HepG2 (cell line): ENCODE measurements around the gene CD7. TPM values are rescaled to one million over a fixed set of nuclear protein-coding genes. Genes with fewer than 3 reads are reported as not detected.

Source experiments
- GTF2F1 ChIP-seq: fragments of 150-350 bp; IDR thresholded peaks from 2 replicates; pipeline ENCODE4 v1.6.1; 2014; ENCODE audit warnings: low read length
- SP4 ChIP-seq: sonication (generic); formaldehyde crosslinking; IDR thresholded peaks from 2 replicates; pipeline ENCODE4 v1.8.1; 2023; ENCODE audit warnings: mild to moderate bottlenecking, missing genetic modification reagents
- ZNF124 ChIP-seq: sonication (generic); formaldehyde crosslinking; IDR thresholded peaks from 2 replicates; pipeline ENCODE4 v1.4.0; 2020; ENCODE audit warnings: missing genetic modification reagents
- ZNF3 ChIP-seq: IDR thresholded peaks from 2 replicates; pipeline ENCODE4 v1.7.0; 2017; ENCODE audit warnings: inconsistent platforms
- ZNF780A ChIP-seq: sonication (generic); formaldehyde crosslinking; IDR thresholded peaks from 2 replicates; pipeline ENCODE4 v1.8.0; 2022; ENCODE audit warnings: mild to moderate bottlenecking, missing genetic modification reagents, moderate library complexity
- ZNF816 ChIP-seq: sonication (generic); formaldehyde crosslinking; IDR thresholded peaks from 2 replicates; pipeline ENCODE4 v1.8.0; 2022; ENCODE audit warnings: missing genetic modification reagents, mild to moderate bottlenecking, borderline replicate concordance
- polyA plus RNA-seq, 8 experiments: library from polyadenylated mRNA; depleted of rRNA in 3 of 8; stranded (reverse) in 7 of 8; unstranded in 1 of 8; fragments of >200 nt; fragmentation: Illumina TruSeq in 4 of 8; extraction: Trizol in 4 of 8; gene quantifications; 2 replicates each; pipeline versions ENCODE4 v1.2.1 to v1.2.3, GENCODE V29; 2011 to 2016; ENCODE audit warnings: low read depth in 4 of 8, missing spikeins in 1 of 8, mixed read lengths in 1 of 8; ENCODE audit not compliant: insufficient read depth in 1 of 8
- total RNA-seq, 5 experiments: library from RNA; depleted of rRNA; stranded (reverse); fragments of >200 nt; fragmentation: Illumina TruSeq; extraction: Trizol; gene quantifications; 2 replicates each; pipeline ENCODE4 v1.2.3, GENCODE V29; 2016; ENCODE audit warnings: low read depth in 1 of 5
- TF ChIP-seq, protein P1 (sequence below): sonication (generic); formaldehyde crosslinking; IDR thresholded peaks from 2 replicates; pipeline ENCODE4 v1.4.0; 2020; ENCODE audit warnings: missing genetic modification reagents
- TF ChIP-seq, protein P2 (sequence below): sonication (generic); formaldehyde crosslinking; conservative IDR thresholded peaks from 2 replicates; pipeline ENCODE4 v1.5.0; 2020; ENCODE audit warnings: missing genetic modification reagents
- TF ChIP-seq, protein P3 (sequence below): sonication (generic); formaldehyde crosslinking; IDR thresholded peaks from 2 replicates; pipeline ENCODE4 v1.4.0; 2020; ENCODE audit warnings: missing genetic modification reagents
- TF ChIP-seq, protein P4 (sequence below): IDR thresholded peaks from 2 replicates; pipeline ENCODE4 v1.6.1; 2018; ENCODE audit warnings: missing genetic modification reagents
- TF ChIP-seq, protein P5 (sequence below): sonication (generic); formaldehyde crosslinking; IDR thresholded peaks from 2 replicates; pipeline ENCODE4 v1.8.0; 2022; ENCODE audit warnings: missing genetic modification reagents, mild to moderate bottlenecking, moderate library complexity, borderline replicate concordance

Gene CD7
- total and polyA plus RNA-seq, 2 of the 13 experiments (the other 11 are each of a cell fraction or from before 2014, with no cell fraction given) = 67.6 to 76.4 TPM

DNA sequence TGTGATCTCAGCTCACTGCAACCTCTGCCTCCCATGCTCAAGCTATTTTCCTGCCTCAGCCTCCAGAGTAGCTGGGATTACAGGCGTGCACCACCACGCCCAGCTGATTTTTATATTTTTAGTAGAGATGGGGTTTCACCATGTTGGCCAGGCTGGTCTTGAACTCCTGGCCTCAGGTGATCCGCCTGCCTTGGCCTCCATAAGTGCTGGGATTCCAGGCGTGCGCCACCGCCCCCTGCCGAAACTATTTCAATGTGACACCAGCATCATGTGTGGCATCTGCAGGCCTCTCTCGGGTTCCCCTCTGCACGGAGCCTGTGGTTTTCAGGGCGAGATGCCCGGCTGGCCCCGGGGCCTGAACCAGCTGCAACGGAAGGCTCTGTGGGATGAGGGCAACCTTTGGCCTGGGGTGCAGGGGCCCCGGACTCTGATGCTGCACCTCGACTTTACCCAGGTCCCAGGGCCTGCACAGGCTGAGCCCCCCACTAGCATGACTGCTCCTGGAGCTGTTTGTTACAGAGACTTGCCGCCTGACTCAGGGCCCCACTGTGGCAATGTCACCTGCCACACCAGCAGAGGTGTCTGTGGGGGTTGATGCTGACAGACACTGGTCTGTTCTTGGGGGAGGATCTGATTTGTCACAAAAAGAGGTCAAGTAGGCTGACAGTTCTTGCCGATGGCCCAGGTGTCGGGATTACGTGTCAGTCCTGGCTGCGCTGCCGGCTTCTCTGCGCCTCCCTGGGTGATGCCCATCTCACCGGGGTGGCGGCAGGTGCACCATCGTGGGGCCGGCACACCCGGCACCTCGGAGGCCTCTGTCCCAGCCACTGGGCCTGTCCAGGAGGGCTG, 33.0 kb upstream of the CD7 start (continued):
- TF ChIP-seq, protein P1, sequence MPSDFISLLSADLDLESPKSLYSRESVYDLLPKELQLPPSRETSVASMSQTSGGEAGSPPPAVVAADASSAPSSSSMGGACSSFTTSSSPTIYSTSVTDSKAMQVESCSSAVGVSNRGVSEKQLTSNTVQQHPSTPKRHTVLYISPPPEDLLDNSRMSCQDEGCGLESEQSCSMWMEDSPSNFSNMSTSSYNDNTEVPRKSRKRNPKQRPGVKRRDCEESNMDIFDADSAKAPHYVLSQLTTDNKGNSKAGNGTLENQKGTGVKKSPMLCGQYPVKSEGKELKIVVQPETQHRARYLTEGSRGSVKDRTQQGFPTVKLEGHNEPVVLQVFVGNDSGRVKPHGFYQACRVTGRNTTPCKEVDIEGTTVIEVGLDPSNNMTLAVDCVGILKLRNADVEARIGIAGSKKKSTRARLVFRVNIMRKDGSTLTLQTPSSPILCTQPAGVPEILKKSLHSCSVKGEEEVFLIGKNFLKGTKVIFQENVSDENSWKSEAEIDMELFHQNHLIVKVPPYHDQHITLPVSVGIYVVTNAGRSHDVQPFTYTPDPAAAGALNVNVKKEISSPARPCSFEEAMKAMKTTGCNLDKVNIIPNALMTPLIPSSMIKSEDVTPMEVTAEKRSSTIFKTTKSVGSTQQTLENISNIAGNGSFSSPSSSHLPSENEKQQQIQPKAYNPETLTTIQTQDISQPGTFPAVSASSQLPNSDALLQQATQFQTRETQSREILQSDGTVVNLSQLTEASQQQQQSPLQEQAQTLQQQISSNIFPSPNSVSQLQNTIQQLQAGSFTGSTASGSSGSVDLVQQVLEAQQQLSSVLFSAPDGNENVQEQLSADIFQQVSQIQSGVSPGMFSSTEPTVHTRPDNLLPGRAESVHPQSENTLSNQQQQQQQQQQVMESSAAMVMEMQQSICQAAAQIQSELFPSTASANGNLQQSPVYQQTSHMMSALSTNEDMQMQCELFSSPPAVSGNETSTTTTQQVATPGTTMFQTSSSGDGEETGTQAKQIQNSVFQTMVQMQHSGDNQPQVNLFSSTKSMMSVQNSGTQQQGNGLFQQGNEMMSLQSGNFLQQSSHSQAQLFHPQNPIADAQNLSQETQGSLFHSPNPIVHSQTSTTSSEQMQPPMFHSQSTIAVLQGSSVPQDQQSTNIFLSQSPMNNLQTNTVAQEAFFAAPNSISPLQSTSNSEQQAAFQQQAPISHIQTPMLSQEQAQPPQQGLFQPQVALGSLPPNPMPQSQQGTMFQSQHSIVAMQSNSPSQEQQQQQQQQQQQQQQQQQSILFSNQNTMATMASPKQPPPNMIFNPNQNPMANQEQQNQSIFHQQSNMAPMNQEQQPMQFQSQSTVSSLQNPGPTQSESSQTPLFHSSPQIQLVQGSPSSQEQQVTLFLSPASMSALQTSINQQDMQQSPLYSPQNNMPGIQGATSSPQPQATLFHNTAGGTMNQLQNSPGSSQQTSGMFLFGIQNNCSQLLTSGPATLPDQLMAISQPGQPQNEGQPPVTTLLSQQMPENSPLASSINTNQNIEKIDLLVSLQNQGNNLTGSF = 0 out of 2 replicates have a peak, but pooled peaks have one; percentile 21
- TF ChIP-seq ZNF780A (no peak), ZNF816 (CRISPR knock-in tag) (no peak), SP4 (CRISPR knock-in tag) (0 out of 2 replicates have a peak, but pooled peaks have one; percentile 1), GTF2F1 (no peak), ZNF124 (CRISPR knock-in tag) (no peak), ZNF3 (CRISPR knock-in tag) (no peak)
- TF ChIP-seq, protein P2, sequence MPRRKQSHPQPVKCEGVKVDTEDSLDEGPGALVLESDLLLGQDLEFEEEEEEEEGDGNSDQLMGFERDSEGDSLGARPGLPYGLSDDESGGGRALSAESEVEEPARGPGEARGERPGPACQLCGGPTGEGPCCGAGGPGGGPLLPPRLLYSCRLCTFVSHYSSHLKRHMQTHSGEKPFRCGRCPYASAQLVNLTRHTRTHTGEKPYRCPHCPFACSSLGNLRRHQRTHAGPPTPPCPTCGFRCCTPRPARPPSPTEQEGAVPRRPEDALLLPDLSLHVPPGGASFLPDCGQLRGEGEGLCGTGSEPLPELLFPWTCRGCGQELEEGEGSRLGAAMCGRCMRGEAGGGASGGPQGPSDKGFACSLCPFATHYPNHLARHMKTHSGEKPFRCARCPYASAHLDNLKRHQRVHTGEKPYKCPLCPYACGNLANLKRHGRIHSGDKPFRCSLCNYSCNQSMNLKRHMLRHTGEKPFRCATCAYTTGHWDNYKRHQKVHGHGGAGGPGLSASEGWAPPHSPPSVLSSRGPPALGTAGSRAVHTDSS (CRISPR knock-in tag) = no peak
- TF ChIP-seq, protein P3, sequence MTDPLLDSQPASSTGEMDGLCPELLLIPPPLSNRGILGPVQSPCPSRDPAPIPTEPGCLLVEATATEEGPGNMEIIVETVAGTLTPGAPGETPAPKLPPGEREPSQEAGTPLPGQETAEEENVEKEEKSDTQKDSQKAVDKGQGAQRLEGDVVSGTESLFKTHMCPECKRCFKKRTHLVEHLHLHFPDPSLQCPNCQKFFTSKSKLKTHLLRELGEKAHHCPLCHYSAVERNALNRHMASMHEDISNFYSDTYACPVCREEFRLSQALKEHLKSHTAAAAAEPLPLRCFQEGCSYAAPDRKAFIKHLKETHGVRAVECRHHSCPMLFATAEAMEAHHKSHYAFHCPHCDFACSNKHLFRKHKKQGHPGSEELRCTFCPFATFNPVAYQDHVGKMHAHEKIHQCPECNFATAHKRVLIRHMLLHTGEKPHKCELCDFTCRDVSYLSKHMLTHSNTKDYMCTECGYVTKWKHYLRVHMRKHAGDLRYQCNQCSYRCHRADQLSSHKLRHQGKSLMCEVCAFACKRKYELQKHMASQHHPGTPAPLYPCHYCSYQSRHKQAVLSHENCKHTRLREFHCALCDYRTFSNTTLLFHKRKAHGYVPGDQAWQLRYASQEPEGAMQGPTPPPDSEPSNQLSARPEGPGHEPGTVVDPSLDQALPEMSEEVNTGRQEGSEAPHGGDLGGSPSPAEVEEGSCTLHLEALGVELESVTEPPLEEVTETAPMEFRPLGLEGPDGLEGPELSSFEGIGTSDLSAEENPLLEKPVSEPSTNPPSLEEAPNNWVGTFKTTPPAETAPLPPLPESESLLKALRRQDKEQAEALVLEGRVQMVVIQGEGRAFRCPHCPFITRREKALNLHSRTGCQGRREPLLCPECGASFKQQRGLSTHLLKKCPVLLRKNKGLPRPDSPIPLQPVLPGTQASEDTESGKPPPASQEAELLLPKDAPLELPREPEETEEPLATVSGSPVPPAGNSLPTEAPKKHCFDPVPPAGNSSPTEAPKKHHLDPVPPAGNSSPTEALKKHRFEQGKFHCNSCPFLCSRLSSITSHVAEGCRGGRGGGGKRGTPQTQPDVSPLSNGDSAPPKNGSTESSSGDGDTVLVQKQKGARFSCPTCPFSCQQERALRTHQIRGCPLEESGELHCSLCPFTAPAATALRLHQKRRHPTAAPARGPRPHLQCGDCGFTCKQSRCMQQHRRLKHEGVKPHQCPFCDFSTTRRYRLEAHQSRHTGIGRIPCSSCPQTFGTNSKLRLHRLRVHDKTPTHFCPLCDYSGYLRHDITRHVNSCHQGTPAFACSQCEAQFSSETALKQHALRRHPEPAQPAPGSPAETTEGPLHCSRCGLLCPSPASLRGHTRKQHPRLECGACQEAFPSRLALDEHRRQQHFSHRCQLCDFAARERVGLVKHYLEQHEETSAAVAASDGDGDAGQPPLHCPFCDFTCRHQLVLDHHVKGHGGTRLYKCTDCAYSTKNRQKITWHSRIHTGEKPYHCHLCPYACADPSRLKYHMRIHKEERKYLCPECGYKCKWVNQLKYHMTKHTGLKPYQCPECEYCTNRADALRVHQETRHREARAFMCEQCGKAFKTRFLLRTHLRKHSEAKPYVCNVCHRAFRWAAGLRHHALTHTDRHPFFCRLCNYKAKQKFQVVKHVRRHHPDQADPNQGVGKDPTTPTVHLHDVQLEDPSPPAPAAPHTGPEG (CRISPR knock-in tag) = no peak
- TF ChIP-seq, protein P4, sequence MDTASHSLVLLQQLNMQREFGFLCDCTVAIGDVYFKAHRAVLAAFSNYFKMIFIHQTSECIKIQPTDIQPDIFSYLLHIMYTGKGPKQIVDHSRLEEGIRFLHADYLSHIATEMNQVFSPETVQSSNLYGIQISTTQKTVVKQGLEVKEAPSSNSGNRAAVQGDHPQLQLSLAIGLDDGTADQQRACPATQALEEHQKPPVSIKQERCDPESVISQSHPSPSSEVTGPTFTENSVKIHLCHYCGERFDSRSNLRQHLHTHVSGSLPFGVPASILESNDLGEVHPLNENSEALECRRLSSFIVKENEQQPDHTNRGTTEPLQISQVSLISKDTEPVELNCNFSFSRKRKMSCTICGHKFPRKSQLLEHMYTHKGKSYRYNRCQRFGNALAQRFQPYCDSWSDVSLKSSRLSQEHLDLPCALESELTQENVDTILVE = no peak
- TF ChIP-seq, protein P5, sequence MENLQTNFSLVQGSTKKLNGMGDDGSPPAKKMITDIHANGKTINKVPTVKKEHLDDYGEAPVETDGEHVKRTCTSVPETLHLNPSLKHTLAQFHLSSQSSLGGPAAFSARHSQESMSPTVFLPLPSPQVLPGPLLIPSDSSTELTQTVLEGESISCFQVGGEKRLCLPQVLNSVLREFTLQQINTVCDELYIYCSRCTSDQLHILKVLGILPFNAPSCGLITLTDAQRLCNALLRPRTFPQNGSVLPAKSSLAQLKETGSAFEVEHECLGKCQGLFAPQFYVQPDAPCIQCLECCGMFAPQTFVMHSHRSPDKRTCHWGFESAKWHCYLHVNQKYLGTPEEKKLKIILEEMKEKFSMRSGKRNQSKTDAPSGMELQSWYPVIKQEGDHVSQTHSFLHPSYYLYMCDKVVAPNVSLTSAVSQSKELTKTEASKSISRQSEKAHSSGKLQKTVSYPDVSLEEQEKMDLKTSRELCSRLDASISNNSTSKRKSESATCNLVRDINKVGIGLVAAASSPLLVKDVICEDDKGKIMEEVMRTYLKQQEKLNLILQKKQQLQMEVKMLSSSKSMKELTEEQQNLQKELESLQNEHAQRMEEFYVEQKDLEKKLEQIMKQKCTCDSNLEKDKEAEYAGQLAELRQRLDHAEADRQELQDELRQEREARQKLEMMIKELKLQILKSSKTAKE = no peak
